Erythroblast (primary cell): ENCODE data around the gene ATG10.

Source experiments
- GATA1 ChIP-seq: IDR thresholded peaks from 2 replicates; pipeline ENCODE4 v1.6.1; 2011; ENCODE audit warnings: low read depth, mild to moderate bottlenecking, control low read depth, low read length, moderate library complexity
- POLR2A ChIP-seq: IDR thresholded peaks from 2 replicates; pipeline ENCODE4 v1.6.1; 2011; ENCODE audit warnings: mild to moderate bottlenecking, low read length

DNA sequence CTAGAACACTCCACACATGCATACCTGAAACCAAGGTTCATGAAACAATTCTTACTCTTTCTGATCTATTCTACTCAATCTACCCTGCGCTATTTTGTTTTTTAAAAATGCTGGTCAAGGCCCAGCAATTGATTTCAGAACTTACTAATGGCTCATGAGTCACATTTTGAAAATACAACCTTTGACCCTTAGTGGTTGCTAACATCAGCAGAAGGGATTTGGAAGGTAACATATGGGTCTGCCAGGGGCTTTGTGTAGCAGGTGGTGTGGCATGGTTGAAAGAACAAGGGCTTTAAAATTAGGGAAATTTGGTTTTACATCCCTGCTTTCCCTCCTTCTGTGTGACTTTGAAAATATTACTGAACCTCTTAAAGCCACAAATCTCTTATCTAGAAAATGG lies 101.4 kb downstream of the ATG10 start:
- TF ChIP-seq POLR2A (no peak), GATA1 (no peak)
